Measurements from ENCODE around the gene EPGN. TPM values are rescaled to one million over a fixed set of nuclear protein-coding genes. Genes with fewer than 3 reads are reported as not detected.

EPGN gene
- total and polyA plus RNA-seq, 12 donors = 0.03 to 8.4 (median 0.66) TPM; not detected in 9

DNA sequence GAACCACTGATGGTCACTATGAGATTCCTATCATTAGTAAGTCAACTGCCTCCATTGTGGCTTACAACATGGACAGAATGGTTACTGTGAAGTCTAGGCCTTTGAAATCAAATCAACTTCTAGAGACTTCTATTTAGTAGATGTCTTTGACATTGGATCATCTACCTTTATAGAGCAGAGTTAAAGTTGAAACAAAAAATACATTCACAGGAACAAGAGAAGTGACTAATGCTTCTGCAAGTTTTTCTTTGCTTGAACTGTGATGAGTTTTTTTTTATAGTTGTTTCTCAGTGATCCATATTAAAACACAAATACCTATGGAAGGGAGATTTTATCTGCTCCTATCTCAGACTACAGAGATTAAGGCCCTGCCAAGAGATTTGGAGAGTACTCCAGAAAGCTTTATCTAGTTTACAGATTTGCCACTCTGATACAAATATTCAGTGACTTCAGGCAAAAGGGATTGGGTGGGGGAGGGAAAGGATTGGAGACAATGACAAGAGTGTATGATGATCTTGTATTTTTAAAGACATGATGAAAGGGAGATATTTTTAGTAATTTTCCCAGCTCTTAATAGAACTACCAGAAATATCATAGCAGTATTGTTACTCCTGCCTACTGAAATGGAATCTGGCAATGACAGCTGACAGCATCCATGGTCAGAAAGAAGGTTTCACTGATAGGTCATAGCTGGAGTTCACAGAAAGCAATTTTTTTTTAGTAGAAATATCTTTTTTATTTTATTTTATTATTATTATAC lies 16.0 kb upstream of the EPGN start:
- TF ChIP-seq, protein P1, sequence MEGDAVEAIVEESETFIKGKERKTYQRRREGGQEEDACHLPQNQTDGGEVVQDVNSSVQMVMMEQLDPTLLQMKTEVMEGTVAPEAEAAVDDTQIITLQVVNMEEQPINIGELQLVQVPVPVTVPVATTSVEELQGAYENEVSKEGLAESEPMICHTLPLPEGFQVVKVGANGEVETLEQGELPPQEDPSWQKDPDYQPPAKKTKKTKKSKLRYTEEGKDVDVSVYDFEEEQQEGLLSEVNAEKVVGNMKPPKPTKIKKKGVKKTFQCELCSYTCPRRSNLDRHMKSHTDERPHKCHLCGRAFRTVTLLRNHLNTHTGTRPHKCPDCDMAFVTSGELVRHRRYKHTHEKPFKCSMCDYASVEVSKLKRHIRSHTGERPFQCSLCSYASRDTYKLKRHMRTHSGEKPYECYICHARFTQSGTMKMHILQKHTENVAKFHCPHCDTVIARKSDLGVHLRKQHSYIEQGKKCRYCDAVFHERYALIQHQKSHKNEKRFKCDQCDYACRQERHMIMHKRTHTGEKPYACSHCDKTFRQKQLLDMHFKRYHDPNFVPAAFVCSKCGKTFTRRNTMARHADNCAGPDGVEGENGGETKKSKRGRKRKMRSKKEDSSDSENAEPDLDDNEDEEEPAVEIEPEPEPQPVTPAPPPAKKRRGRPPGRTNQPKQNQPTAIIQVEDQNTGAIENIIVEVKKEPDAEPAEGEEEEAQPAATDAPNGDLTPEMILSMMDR (IDR thresholded peaks at IDR 0.05) = no peak
- peaks cover 0 to 10% (median 0%) of the 10 kb centered on the region in 11 donors for H3K9me3 ChIP-seq
- no peak overlapping the region for H3K27ac ChIP-seq
- no peaks in the 10 kb centered on the region for H3K36me3 ChIP-seq
- no peaks in the 10 kb centered on the region for H3K27me3 ChIP-seq
- peak in 1 of 8 donors; percentile 39 for ATAC-seq
- no peak overlapping the region for H3K4me3 ChIP-seq
- no peaks in the 10 kb centered on the region for H3K4me1 ChIP-seq
- intact Hi-C loops (cut with DNase I) = no loop called here
- DNase-seq = no peak

DNA sequence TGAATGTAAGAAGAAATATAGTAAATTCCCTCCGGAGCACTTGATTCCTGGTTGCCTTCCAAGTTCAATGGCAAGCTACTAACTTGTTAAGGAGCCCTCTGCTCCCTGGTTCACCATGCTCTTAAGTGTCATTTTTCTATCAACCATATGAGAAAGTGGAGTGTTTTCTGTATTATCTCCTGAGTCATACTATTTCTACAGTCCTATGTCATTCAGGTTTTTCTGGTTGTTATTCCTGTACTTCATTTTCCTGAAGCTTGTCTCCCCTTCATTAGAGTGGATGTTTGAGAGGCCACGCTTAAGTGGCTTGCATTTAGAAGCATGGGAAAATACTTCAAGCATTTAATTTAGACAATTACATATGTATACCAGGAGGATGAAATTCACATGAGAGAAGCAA lies 14.7 kb upstream of the EPGN start:
- 87 to 91% methylated on average over 2 of the region's 2 CpGs for WGBS, 2 donors
- H3K27me3 ChIP-seq = no peaks in the 10 kb centered on the region
- DNase-seq (no peak), ATAC-seq (no peak)
- intact Hi-C loops (cut with DNase I) = no loop called here
- TF ChIP-seq, protein P1 (IDR thresholded peaks at IDR 0.05) = no peak
- H3K27ac ChIP-seq = no peak overlapping the region
- no peak overlapping the region for H3K4me3 ChIP-seq
- H3K9me3 ChIP-seq = peaks cover 0 to 10% (median 0%) of the 10 kb centered on the region in 11 donors
- H3K4me1 ChIP-seq = no peaks in the 10 kb centered on the region
- H3K36me3 ChIP-seq = no peaks in the 10 kb centered on the region

DNA sequence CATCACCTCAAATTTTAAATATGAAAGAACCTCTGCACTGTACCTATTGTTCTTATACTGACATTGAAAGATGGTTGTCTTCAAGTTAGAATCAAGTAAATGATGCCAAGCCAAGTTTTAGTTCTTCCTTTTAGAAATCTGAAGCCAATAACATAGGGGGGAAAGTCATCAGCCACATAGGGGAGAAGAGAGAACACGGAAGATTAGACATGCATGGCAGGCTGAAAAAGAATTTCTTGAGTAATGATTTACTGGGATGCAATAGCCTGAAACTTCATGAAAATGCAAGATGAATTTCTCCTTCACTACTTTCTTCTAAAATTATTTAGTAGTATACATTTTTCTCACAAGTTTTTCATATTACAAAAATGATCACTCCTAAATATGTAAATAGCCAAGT lies 13.6 kb upstream of the EPGN start:
- WGBS, 2 donors = 93% methylated on average over 1 of the region's 1 CpG
- no peaks in the 10 kb centered on the region for H3K36me3 ChIP-seq
- no peaks in the 10 kb centered on the region for H3K27me3 ChIP-seq
- intact Hi-C loops (cut with DNase I) = no loop called here
- no peak for ATAC-seq
- TF ChIP-seq, protein P1 (IDR thresholded peaks at IDR 0.05) = no peak
- H3K27ac ChIP-seq = no peak overlapping the region
- no peaks in the 10 kb centered on the region for H3K4me1 ChIP-seq
- peaks cover 0 to 10% (median 0%) of the 10 kb centered on the region in 11 donors for H3K9me3 ChIP-seq
- no peak overlapping the region for H3K4me3 ChIP-seq
- DNase-seq = no peak

DNA sequence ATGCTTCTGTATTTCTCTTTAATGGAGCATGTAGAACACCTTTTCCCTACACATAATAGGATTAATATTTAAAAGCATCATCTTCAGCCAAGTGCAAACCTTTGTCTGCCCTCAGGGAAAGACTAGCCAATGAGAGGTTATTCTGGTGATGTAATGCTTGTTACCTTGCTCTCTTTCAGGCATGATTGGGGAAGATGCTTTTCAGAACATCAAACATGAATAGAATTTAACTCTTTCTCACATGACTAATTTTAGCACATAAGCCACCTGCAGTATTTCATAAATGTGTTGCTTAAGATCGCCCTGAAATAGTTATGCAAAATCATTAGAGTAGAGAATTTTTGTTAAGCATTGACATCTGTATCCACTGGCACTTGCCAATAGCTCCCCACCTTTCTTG lies 10.7 kb upstream of the EPGN start:
- 72 to 89% methylated on average over 1 of the region's 1 CpG for WGBS, 2 donors
- Histone ChIP-seq H3K36me3 (no peaks in the 10 kb centered on the region), H3K27me3 (no peaks in the 10 kb centered on the region), H3K9me3 (peaks cover 0 to 1% (median 0%) of the 10 kb centered on the region in 11 donors), H3K4me1 (no peaks in the 10 kb centered on the region), H3K4me3 (no peak overlapping the region), H3K27ac (no peak overlapping the region)
- no peak for ATAC-seq
- TF ChIP-seq, protein P1 (IDR thresholded peaks at IDR 0.05) = no peak
- no peak for DNase-seq
- intact Hi-C loops (cut with DNase I) = no loop called here

All from heart right ventricle (tissue), 16 donors.